GM21447 (cell line): ENCODE measurements around the gene HTR4.
A peak's percentile ranks its signal among the peaks of the same experiment; 100 is the strongest.
"Not testable (repeated sequence)": the region's sequence is repeated elsewhere in the genome, so short reads cannot be mapped to it uniquely, and the experiment has no call there.

Experiments used
- ATAC-seq: cut with Tn5 transposase; IDR thresholded peaks from one replicate; pipeline ENCODE4 v1.9.1; 2021; ENCODE audit not compliant: unreplicated experiment

Gene HTR4

GRCh38 chr5:148541054-148541835 lies 113.1 kb downstream of the HTR4 start:
- ATAC-seq, result no peak

- no peak for ATAC-seq
Measured at GRCh38 chr5:148540647-148541046, 113.7 kb downstream of the HTR4 start.

- no peak for ATAC-seq
Measured at GRCh38 chr5:148539851-148540250, 114.5 kb downstream of the HTR4 start.

GRCh38 chr5:148535190-148535589 lies 119.1 kb downstream of the HTR4 start:
- no peak for ATAC-seq

- no peak for ATAC-seq
Measured at GRCh38 chr5:148532969-148533670, 121.2 kb downstream of the HTR4 start.

- not testable (repeated sequence) for ATAC-seq
Measured at GRCh38 chr5:148529450-148529849, 124.9 kb downstream of the HTR4 start.

GRCh38 chr5:148524721-148525120 lies 129.6 kb downstream of the HTR4 start:
- no peak for ATAC-seq

- no peak for ATAC-seq
Measured at GRCh38 chr5:148523139-148523538, 131.2 kb downstream of the HTR4 start.

GRCh38 chr5:148515460-148515859 lies 138.9 kb downstream of the HTR4 start:
- ATAC-seq, result no peak

GRCh38 chr5:148514344-148514743 lies 140.0 kb downstream of the HTR4 start:
- no peak for ATAC-seq

GRCh38 chr5:148512498-148512897 lies 141.8 kb downstream of the HTR4 start:
- ATAC-seq, result no peak

- peak; percentile 97 for ATAC-seq
Measured at GRCh38 chr5:148511810-148512347, 142.4 kb downstream of the HTR4 start.

- no peak for ATAC-seq
Measured at GRCh38 chr5:148509893-148510292, 144.4 kb downstream of the HTR4 start.

- no peak for ATAC-seq
Measured at GRCh38 chr5:148507648-148508047, 146.7 kb downstream of the HTR4 start.

GRCh38 chr5:148499452-148499851 lies 154.9 kb downstream of the HTR4 start:
- ATAC-seq, result no peak

- no peak for ATAC-seq
Measured at GRCh38 chr5:148497757-148498156, 156.6 kb downstream of the HTR4 start.

- no peak for ATAC-seq
Measured at GRCh38 chr5:148492351-148492750, 162.0 kb downstream of the HTR4 start.

- no peak for ATAC-seq
Measured at GRCh38 chr5:148491793-148492184, 162.5 kb downstream of the HTR4 start.

GRCh38 chr5:148491015-148491792 lies 163.1 kb downstream of the HTR4 start:
- ATAC-seq, result no peak

GRCh38 chr5:148488757-148489156 lies 165.6 kb downstream of the HTR4 start:
- ATAC-seq, result no peak

- no peak for ATAC-seq
Measured at GRCh38 chr5:148486456-148486855, 167.9 kb downstream of the HTR4 start.
